NCI-H1092 (cell line): ENCODE data around the gene TMEM33.
A peak's percentile ranks its signal among the peaks of the same experiment; 100 is the strongest.
"Not testable (repeated sequence)": the region's sequence is repeated elsewhere in the genome, so short reads cannot be mapped to it uniquely, and the experiment has no call there.

Source experiments
- DNase-seq: peaks from one replicate; lab custom pipeline; 2025; lab: John Stamatoyannopoulos, UW

The TMEM33 gene, protein sequence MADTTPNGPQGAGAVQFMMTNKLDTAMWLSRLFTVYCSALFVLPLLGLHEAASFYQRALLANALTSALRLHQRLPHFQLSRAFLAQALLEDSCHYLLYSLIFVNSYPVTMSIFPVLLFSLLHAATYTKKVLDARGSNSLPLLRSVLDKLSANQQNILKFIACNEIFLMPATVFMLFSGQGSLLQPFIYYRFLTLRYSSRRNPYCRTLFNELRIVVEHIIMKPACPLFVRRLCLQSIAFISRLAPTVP

DNA sequence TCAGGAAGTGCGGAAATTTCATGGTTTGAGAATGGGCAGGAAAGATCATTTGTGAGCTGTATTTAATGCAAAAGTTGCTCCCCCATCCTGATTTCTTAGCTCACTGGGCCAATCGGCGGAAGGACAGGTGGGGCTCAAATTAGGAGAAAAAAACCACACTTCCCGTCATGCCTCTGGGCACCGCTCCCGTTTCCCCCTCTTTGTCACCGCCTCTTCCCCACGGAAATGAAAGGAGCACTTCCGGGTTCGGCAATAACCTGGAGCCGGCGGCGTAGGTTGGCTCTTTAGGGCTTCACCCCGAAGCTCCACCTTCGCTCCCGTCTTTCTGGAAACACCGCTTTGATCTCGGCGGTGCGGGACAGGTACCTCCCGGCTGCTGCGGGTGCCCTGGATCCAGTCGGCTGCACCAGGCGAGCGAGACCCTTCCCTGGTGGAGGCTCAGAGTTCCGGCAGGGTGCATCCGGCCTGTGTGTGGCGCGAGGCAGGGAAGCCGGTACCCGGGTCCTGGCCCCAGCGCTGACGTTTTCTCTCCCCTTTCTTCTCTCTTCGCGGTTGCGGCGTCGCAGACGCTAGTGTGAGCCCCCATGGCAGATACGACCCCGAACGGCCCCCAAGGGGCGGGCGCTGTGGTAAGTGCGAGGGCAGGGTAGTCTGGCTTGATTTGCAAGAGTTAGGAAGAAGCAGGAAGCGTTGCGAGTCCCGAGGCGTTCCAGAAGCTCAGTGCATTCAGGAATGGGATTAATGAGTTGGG is at the start of gene TMEM33:
Gene TMEM33, plus strand, starts transcription at position 529 of the 751 bp plus-strand sequence. Its CDS starts 56 bp downstream, at position 585.
- peak; percentile 89 for DNase-seq

DNA sequence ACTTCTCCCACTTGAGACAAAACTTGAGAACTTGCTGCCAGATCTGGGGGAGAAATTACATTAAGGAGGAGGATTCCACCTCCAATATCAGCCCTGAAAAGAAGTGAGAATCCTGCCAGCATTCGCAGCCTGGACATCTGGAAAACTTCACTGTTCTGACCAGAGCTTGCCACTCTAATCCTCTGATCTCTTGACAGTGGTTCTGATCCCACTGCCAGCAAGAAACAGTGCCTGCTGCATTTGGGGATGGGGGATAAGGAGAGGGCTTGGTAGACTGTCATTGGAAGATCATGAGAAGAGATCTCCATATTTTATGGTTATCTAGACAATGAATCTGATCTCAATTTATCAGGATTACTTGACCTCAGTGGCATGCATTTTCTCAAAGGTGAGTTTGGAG is 49.8 kb upstream of the TMEM33 start:
- DNase-seq = no peak

- no peak for DNase-seq
Measured at GRCh38 chr4:41887277-41887676, 48.0 kb upstream of the TMEM33 start.

DNA sequence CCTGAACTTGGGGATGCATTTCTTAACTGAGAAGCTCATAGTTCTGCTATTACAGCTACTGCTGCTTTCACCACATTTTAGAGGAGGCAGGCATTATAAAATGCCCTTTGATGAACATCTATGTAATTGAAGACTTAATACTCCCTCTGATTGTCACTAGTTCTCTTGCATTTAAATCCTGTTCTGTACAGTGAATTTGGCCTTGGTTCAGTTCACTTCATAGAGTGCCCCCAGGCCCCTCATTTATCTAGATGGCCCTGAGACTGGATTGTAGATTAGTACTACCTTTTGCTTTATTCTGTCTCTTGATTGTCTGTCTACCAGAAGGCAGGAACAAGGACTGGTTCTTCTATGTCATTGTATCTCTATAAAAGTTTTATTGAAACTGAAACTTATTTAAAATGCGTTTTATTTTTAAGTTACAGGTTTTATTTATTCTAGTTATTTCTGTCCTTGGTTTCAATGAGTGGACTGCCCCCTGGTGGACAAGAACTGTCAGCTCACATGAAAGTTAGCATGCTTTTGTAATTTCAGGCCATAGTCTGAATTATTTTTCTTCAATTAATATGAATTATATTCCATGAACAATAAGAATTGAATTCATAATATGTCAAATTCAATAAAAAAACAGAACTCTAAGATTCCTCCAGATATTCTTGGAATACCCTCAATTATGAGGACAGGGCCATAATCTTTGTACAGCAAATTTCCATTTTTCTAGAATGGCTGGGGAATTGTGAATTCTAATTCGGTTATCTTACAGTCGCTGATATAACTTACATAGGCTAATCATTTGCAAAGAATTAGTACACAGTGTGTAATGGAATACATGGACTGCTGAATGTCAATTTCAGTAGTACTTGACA is 47.2 kb upstream of the TMEM33 start:
- no peak for DNase-seq

- no peak for DNase-seq
Measured at GRCh38 chr4:41888687-41889074, 46.5 kb upstream of the TMEM33 start.

- no peak for DNase-seq
Measured at GRCh38 chr4:41889317-41889716, 45.9 kb upstream of the TMEM33 start.

- DNase-seq = no peak
Measured at GRCh38 chr4:41890085-41890484, 45.1 kb upstream of the TMEM33 start.

DNA sequence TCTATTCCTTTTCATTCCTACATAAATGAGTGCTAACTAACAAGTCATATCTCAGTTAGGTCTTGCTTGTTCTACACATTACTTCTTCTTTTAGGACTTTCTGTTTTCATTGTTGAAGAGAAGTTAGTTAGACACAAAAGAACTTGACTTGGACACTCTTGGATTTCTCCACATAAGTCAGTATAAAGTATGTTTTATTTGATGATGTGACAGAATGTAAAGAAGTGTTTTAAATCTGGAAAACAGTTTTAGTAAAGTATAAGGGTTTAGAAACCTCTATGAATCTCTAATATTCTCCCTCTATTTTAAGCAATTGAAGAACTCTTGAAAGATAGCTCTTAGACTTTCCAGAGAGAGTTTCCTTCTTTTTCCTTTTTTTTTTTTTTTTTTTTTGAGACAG is 38.6 kb upstream of the TMEM33 start:
- no peak for DNase-seq

GRCh38 chr4:41897698-41898097 is 37.5 kb upstream of the TMEM33 start:
- no peak for DNase-seq

DNA sequence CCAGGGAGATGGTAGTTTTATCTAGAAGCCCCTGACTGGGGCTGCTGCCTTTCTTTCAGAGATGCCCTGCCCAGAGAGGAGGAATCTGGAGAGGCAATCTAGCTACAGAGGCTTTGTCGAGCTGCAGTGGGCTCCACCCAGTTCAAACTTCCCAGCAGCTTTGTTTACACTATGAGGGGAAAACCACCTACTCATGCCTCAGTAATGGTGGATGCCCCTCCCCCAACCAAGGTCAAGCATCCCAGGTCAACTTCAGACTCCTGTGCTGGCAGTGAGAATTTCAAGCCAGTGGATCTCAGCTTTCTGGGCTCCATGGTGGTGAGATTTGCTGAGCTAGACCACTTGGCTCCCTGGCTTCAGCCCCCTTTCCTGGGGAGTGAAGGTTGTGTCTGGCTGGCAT is 26.1 kb upstream of the TMEM33 start:
- not testable (repeated sequence) for DNase-seq

GRCh38 chr4:41912546-41912945 is 22.7 kb upstream of the TMEM33 start:
- no peak for DNase-seq

DNA sequence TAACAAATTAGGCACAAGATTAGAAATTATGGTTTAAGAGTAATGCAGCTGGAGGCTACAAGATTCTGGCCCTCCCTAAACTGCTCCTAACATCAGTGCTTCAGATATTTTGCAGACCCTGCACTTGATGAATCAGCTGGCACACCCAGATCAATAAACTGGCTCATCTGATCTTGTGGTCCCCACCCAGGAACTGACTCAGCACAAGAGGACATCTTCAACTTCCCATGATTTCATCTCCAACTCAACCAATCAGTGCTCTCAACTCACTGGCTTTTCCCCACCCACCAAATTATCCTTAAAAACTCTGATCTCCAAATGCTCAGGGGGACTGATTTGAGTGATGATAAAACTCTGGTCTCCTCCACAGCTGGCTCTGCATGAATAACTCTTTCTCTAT is 21.7 kb upstream of the TMEM33 start:
- no peak for DNase-seq

GRCh38 chr4:41918278-41918677 is 17.0 kb upstream of the TMEM33 start:
- no peak for DNase-seq

GRCh38 chr4:41920416-41920815 is 14.8 kb upstream of the TMEM33 start:
- not testable (repeated sequence) for DNase-seq

DNA sequence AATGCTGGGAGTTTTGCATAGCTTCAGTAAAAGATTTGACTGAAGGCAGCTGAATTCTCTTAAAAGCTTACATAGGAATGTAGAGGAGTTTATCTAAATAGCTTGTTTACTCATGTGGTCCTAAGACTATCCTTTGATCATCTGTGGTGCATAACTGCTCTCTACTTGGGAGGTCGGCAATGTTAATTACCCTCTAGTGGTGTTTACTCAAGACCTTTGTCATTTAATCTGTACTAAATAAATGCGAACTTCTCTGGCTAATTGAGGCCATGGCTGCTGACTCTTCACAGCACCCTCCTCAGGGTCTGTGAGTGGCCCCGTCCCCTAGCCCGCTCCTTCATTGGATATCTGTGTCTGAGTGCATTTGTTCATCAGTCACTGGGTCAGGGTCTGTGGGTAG is 13.8 kb upstream of the TMEM33 start:
- no peak for DNase-seq

DNA sequence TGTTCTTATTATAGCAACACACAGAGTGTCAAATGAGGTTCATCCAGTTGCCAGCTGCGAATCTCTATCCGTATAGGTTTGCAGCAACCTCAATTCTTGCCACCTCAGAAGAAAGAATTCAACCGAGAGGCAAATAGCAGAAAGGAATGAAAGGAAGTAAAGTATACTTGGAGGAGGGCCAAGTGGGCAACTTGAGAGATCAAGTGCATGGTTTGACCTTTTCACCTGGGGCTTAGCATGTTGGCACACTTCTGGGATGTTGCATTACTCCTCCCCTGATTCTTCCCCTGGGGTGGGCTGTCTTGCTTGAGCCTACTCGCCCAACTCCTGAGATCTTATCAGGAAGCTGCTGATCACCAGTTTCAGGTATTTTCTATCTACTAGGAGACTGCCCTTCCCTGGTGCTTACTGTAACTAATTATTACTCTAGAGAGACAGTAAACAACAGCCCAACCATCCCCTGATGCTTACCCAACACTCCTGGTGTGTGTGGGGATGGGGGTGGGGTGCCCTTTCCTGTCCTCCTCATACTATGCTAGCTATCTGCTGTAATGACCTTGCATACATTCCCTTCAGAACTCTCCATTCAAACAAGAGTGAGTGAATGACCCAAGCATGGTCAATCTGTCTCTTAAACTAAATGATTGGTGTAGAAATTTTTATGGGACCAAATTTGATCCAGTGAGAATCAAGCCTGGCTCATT is 7.3 kb upstream of the TMEM33 start:
- DNase-seq = no peak

GRCh38 chr4:41930139-41930831 is 4.9 kb upstream of the TMEM33 start:
- DNase-seq = no peak

- DNase-seq = no peak
Measured at GRCh38 chr4:41932988-41933387, 2.2 kb upstream of the TMEM33 start.

DNA sequence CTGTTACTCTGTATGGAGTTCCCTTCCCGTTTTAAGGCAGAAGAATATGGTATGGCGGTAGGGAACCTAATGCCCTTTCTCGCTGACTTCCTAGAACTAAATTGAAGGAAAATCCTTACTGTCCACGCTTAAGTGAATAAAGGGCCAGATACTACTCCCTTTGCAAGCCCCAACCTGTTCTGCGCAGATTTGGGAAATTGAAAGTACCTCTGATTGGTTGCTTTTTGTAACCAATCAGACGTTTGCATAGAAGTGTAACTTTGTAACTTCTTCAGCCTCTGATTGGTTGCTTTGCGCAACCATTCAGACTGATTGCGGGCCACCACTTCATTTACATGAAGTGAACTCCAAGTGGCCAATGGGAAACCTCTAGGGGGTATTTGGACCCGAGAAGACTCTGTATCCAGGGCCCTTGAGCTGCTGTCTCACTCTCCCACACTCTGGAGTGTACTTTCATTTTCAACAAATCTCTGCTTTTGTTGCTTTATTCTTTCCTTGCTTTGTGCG is 1.2 kb upstream of the TMEM33 start:
- no peak for DNase-seq

- no peak for DNase-seq
Measured at GRCh38 chr4:41934514-41934900, 722 bp upstream of the TMEM33 start.

GRCh38 chr4:41935652-41936021 is 408 bp downstream of the TMEM33 start:
- DNase-seq = no peak
